Activated CD8-positive, alpha-beta T cell treated with anti-CD3 and anti-CD28 coated beads for 36 hours (primary cell): Measurements from ENCODE around the gene ELL. TPM values are rescaled to one million over a fixed set of nuclear protein-coding genes. Genes with fewer than 3 reads are reported as not detected.

Source experiments
- ATAC-seq: fragments of 200-7000 bp; cut with Tn5 transposase; one replicate; pipeline ENCODE4 v1.10.0; 2021; ENCODE audit warnings: mild to moderate bottlenecking, moderate library complexity
- CTCF ChIA-PET: fragments of 350-600 bp; sonication (Branson Sonifier 250); formaldehyde crosslinking; loops from one replicate; lab custom pipeline; 2021; ENCODE audit warnings: antibody characterized with exemption; lab: Charles Lee
- POLR2A ChIA-PET: fragments of 350-600 bp; sonication (Branson Sonifier 250); formaldehyde crosslinking; loops from one replicate; lab custom pipeline; 2021; ENCODE audit warnings: antibody characterized with exemption; lab: Charles Lee
- DNase-seq: peaks from one replicate; pipeline ENCODE4 v3.0.0-alpha.2; 2020
- H3K27ac Mint-ChIP-seq: one replicate; pipeline ENCODE4 v1.8.0; 2021; ENCODE audit warnings: mild to moderate bottlenecking, mixed read lengths
- H3K27me3 Mint-ChIP-seq: one replicate; pipeline ENCODE4 v1.8.0; 2021; ENCODE audit warnings: mixed read lengths
- H3K36me3 Mint-ChIP-seq: one replicate; pipeline ENCODE4 v1.8.0; 2021; ENCODE audit warnings: low read depth, mixed read lengths
- H3K4me1 Mint-ChIP-seq: one replicate; pipeline ENCODE4 v1.8.0; 2021; ENCODE audit warnings: low read depth, mixed read lengths
- H3K4me3 Mint-ChIP-seq: one replicate; pipeline ENCODE4 v1.8.0; 2021; ENCODE audit warnings: mild to moderate bottlenecking, moderate library complexity, mixed read lengths
- H3K9me3 Mint-ChIP-seq: one replicate; pipeline ENCODE4 v1.8.0; 2021; ENCODE audit warnings: mixed read lengths
- intact Hi-C: fragments of 100-400 bp; cut with micrococcal nuclease; formaldehyde crosslinking; loops from one replicate; pipeline ENCODE4 v1.10.0; 2022
- total RNA-seq, 2 experiments: library from RNA; stranded (reverse); gene quantifications; one replicate each; pipeline ENCODE4 v1.2.3, GENCODE V29; 2021
- TF ChIP-seq, protein P1 (sequence below): fragments of 200-600 bp; IDR thresholded peaks from one replicate; pipeline ENCODE4 v1.8.0; 2022; ENCODE audit warnings: antibody characterized with exemption, mild to moderate bottlenecking

Gene ELL
- total RNA-seq, 2 experiments from 2014 or later = 20.1 to 21.9 TPM

DNA sequence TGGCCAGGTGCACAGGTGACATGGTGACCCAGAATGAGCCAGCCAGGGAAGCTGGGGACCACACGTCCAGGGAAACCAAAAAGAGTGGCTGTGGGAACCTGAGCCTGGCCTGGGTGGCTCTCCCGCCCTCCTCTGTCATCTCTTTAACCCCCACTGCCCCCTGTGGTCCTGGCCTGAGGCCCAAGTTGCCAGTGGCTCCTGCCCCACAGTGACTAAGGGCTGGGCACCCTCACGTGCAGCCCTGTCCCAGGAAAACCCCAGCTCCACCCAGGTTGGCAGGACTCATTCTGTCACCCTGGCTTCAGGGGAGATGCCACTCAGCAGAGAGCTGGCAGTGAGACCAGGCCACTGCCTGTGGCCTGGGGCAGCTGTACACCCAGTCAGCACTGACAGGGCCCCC, 53.4 kb downstream of the ELL start:
- peaks cover 3% of the 10 kb centered on the region for H3K36me3 Mint-ChIP-seq
- POLR2A ChIA-PET = interaction anchor here (0.9 to 1.0 kb wide), 3 partner anchors 10 to 53 kb away, joined by 3 read pairs; partner anchors contain the start of gene ELL
- H3K27me3 Mint-ChIP-seq = no peaks in the 10 kb centered on the region
- H3K9me3 Mint-ChIP-seq = no peaks in the 10 kb centered on the region
- CTCF ChIA-PET = interaction anchor here (0.8 to 4.2 kb wide), 13 partner anchors 8 to 379 kb away, joined by 3 to 32 read pairs (median 4); partner anchors contain the start of genes ELL and KXD1
- intact Hi-C loops = loop anchor here (10.0 kb wide), 1 partner anchor 106 kb away; the partner anchor contains the start of gene UBA52
- peaks cover 22% of the 10 kb centered on the region for H3K4me1 Mint-ChIP-seq
- TF ChIP-seq, protein P1, sequence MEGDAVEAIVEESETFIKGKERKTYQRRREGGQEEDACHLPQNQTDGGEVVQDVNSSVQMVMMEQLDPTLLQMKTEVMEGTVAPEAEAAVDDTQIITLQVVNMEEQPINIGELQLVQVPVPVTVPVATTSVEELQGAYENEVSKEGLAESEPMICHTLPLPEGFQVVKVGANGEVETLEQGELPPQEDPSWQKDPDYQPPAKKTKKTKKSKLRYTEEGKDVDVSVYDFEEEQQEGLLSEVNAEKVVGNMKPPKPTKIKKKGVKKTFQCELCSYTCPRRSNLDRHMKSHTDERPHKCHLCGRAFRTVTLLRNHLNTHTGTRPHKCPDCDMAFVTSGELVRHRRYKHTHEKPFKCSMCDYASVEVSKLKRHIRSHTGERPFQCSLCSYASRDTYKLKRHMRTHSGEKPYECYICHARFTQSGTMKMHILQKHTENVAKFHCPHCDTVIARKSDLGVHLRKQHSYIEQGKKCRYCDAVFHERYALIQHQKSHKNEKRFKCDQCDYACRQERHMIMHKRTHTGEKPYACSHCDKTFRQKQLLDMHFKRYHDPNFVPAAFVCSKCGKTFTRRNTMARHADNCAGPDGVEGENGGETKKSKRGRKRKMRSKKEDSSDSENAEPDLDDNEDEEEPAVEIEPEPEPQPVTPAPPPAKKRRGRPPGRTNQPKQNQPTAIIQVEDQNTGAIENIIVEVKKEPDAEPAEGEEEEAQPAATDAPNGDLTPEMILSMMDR = no peak
- no peak overlapping the region for H3K27ac Mint-ChIP-seq
- ATAC-seq = no peak
- no peak overlapping the region for H3K4me3 Mint-ChIP-seq
- no peak for DNase-seq

DNA sequence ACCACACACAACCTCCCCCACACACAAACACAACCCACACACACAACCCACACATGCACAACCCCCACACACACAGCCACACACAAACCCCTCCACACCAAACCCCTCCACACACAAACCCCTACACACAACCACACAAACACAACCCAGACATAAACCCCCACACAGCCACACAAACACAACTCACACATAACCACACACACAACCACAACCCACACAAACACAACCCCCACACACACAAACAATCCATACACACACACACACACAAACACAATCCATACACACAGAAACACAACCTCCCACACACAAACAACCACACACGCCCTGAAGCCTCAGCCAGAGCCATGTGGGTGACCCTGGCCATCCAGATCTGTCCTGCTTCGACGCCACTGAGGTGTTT, 53.9 kb downstream of the ELL start:
- TF ChIP-seq, protein P1 = no peak
- DNase-seq (no peak), ATAC-seq (no peak)
- peaks cover 19% of the 10 kb centered on the region for H3K4me1 Mint-ChIP-seq
- H3K9me3 Mint-ChIP-seq = no peaks in the 10 kb centered on the region
- peaks cover 4% of the 10 kb centered on the region for H3K36me3 Mint-ChIP-seq
- peak overlapping the region; percentile 75 for H3K27ac Mint-ChIP-seq
- no peak overlapping the region for H3K4me3 Mint-ChIP-seq
- ChIA-PET CTCF (interaction anchor here (1.0 to 4.2 kb wide), 7 partner anchors 8 to 59 kb away, joined by 3 to 32 read pairs (median 4); partner anchors contain the start of gene ELL), POLR2A (interaction anchor here (0.9 kb wide), 1 partner anchor 11 kb away, joined by 3 read pairs; no protein-coding TSS in a partner anchor)
- no peaks in the 10 kb centered on the region for H3K27me3 Mint-ChIP-seq
- intact Hi-C loops = loop anchor here (10.0 kb wide), 1 partner anchor 107 kb away; the partner anchor contains the start of gene UBA52

DNA sequence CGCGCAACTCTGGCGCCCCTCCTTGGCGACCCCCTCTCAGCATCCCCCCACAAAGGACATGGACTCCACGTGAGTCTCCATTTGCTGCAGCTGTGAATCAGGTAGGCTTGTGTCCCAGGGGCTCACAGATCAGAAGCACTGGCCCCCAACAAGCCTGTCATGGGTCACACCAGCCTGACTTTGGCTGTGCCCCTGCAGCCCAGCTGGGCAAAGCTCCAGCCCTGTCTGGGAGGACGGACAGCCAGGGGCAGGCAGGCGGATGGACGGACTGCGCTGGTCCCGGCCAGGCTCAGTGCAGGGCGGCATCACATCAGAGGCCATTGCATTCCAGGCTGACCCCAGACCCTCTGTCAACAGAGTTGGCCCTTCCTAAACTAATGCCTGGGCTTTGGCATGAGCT, 55.5 kb downstream of the ELL start:
- Mint-ChIP-seq H3K36me3 (peaks cover 10% of the 10 kb centered on the region), H3K9me3 (no peaks in the 10 kb centered on the region), H3K27ac (no peak overlapping the region), H3K27me3 (no peaks in the 10 kb centered on the region), H3K4me3 (no peak overlapping the region), H3K4me1 (peaks cover 20% of the 10 kb centered on the region)
- intact Hi-C loops = loop anchor here (10.0 kb wide), 1 partner anchor 108 kb away; the partner anchor contains the start of gene UBA52
- TF ChIP-seq, protein P1 = no peak
- DNase-seq = no peak
- no peak for ATAC-seq
- ChIA-PET POLR2A (interaction anchor here (0.7 to 1.0 kb wide), 2 partner anchors 9 to 56 kb away, joined by 4 to 5 read pairs; partner anchors contain the start of gene ELL), CTCF (interaction anchor here (1.0 to 3.7 kb wide), 6 partner anchors 12 to 92 kb away, joined by 3 to 15 read pairs (median 3); partner anchors contain the start of genes ELL and KXD1)

DNA sequence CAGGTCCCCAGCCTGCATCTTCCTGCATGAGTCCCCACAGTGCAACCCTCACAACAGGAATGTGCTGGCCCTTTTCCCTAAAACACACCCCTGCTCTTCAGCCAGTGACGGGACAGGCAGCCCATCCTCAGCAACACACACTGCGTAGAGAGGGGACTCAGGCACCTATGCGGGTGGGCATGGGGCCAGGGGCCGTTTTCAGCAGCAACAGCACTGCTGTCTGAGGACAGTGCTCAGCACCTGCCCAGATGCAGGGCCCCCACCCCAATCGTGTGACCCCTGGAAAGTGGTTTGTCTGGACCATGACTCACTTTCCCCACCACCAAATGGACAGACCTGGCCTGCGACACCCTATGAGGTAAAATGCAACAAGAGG, 55.9 kb downstream of the ELL start:
- peaks cover 11% of the 10 kb centered on the region for H3K36me3 Mint-ChIP-seq
- intact Hi-C loops = loop anchor here (10.0 kb wide), 1 partner anchor 109 kb away; the partner anchor contains the start of gene UBA52
- POLR2A ChIA-PET = interaction anchor here (0.7 to 1.0 kb wide), 2 partner anchors 9 to 57 kb away, joined by 4 to 5 read pairs; partner anchors contain the start of gene ELL
- no peaks in the 10 kb centered on the region for H3K9me3 Mint-ChIP-seq
- no peak overlapping the region for H3K4me3 Mint-ChIP-seq
- ATAC-seq (no peak), DNase-seq (no peak)
- no peaks in the 10 kb centered on the region for H3K27me3 Mint-ChIP-seq
- H3K4me1 Mint-ChIP-seq = peaks cover 20% of the 10 kb centered on the region
- CTCF ChIA-PET = interaction anchor here (1.0 to 3.7 kb wide), 2 partner anchors 15 to 92 kb away, joined by 3 to 15 read pairs; partner anchors contain the start of gene KXD1
- no peak overlapping the region for H3K27ac Mint-ChIP-seq
- TF ChIP-seq, protein P1 = no peak
